Activated B cell treated with CpG ODN at 0.5 μM for 24 hours (primary cell): Measurements from ENCODE around the gene RPL38. TPM values are rescaled to one million over a fixed set of nuclear protein-coding genes. Genes with fewer than 3 reads are reported as not detected.

Source experiments
- ATAC-seq: fragments of 200-7000 bp; cut with Tn5 transposase; one replicate; pipeline ENCODE4 v1.10.0; 2021; ENCODE audit warnings: low read depth, mild to moderate bottlenecking, moderate library complexity
- CTCF ChIA-PET: fragments of 350-600 bp; sonication (Branson Sonifier 250); formaldehyde crosslinking; loops from one replicate; lab custom pipeline; 2021; ENCODE audit warnings: antibody characterized with exemption; lab: Charles Lee
- POLR2A ChIA-PET: fragments of 350-600 bp; sonication (Branson Sonifier 250); formaldehyde crosslinking; loops from one replicate; lab custom pipeline; 2021; ENCODE audit warnings: antibody characterized with exemption; lab: Charles Lee
- DNase-seq: peaks from one replicate; pipeline ENCODE4 v3.0.0; 2022
- H3K27ac Mint-ChIP-seq: one replicate; pipeline ENCODE4 v1.8.0; 2020; ENCODE audit warnings: mixed read lengths
- H3K27me3 Mint-ChIP-seq: one replicate; pipeline ENCODE4 v1.8.0; 2021; ENCODE audit warnings: mixed read lengths
- H3K36me3 Mint-ChIP-seq: one replicate; pipeline ENCODE4 v1.8.0; 2021; ENCODE audit warnings: low read depth, mixed read lengths
- H3K4me1 Mint-ChIP-seq: one replicate; pipeline ENCODE4 v1.8.0; 2021; ENCODE audit warnings: mixed read lengths
- H3K4me3 Mint-ChIP-seq: one replicate; pipeline ENCODE4 v1.8.0; 2020; ENCODE audit warnings: mild to moderate bottlenecking, mixed read lengths
- H3K9me3 Mint-ChIP-seq: one replicate; pipeline ENCODE4 v1.8.0; 2020; ENCODE audit warnings: mixed read lengths
- intact Hi-C: fragments of 100-400 bp; cut with micrococcal nuclease; formaldehyde crosslinking; loops from one replicate; pipeline ENCODE4 v1.15.1; 2024
- total RNA-seq: library from RNA; stranded (reverse); gene quantifications from 2 replicates; pipeline ENCODE4 v1.2.3, GENCODE V29; 2022
- TF ChIP-seq, protein P1 (sequence below): fragments of 200-600 bp; IDR thresholded peaks from one replicate; pipeline ENCODE4 v1.8.0; 2022; ENCODE audit warnings: antibody characterized with exemption, mild to moderate bottlenecking

RPL38 gene
- total RNA-seq, 1 donor from 2014 or later: 1,330 TPM

DNA sequence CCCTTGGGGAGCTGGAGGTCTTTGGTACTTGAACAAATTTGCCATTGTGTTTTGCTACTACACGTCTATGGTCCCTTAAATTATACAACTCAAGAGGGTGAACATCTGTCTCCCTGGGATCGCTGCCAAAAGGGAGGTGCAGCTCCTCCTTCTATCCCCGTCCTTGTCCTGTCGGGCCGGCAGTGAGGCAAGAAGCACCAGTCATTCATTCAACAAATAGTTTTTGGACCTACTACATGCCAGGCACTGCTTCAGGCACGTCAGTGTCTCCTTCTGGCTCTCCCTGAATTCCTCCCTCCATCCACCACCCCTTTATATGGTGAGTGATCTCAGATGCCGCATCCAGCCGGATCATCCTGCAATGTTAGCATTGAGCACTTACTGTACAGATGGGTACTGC is 2.2 kb upstream of the RPL38 start:
- intact Hi-C loops: loop anchor here (5.0 to 10.0 kb wide), 3 partner anchors 556 to 1009 kb away; partner anchors contain the start of genes CDC42EP4, COG1 and SDK2
- ATAC-seq (no peak), DNase-seq (no peak)
- no peaks in the 10 kb centered on the region for H3K9me3 Mint-ChIP-seq
- no peak overlapping the region for H3K27ac Mint-ChIP-seq
- H3K27me3 Mint-ChIP-seq: peaks cover 27% of the 10 kb centered on the region
- ChIA-PET CTCF (no interaction called here), POLR2A (no interaction called here)
- H3K4me1 Mint-ChIP-seq: peaks cover 33% of the 10 kb centered on the region
- H3K4me3 Mint-ChIP-seq: no peak overlapping the region
- TF ChIP-seq, protein P1, sequence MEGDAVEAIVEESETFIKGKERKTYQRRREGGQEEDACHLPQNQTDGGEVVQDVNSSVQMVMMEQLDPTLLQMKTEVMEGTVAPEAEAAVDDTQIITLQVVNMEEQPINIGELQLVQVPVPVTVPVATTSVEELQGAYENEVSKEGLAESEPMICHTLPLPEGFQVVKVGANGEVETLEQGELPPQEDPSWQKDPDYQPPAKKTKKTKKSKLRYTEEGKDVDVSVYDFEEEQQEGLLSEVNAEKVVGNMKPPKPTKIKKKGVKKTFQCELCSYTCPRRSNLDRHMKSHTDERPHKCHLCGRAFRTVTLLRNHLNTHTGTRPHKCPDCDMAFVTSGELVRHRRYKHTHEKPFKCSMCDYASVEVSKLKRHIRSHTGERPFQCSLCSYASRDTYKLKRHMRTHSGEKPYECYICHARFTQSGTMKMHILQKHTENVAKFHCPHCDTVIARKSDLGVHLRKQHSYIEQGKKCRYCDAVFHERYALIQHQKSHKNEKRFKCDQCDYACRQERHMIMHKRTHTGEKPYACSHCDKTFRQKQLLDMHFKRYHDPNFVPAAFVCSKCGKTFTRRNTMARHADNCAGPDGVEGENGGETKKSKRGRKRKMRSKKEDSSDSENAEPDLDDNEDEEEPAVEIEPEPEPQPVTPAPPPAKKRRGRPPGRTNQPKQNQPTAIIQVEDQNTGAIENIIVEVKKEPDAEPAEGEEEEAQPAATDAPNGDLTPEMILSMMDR: no peak
- H3K36me3 Mint-ChIP-seq: peaks cover 20% of the 10 kb centered on the region

GRCh38 chr17:74201948-74202347 is 1.5 kb upstream of the RPL38 start:
- no peak overlapping the region for H3K27ac Mint-ChIP-seq
- H3K4me3 Mint-ChIP-seq: no peak overlapping the region
- POLR2A ChIA-PET: no interaction called here
- CTCF ChIA-PET: no interaction called here
- intact Hi-C loops: loop anchor here (5.0 to 10.0 kb wide), 3 partner anchors 557 to 1010 kb away; partner anchors contain the start of genes CDC42EP4, COG1 and SDK2
- H3K9me3 Mint-ChIP-seq: no peaks in the 10 kb centered on the region
- peaks cover 26% of the 10 kb centered on the region for H3K27me3 Mint-ChIP-seq
- H3K36me3 Mint-ChIP-seq: peaks cover 24% of the 10 kb centered on the region
- DNase-seq: no peak
- ATAC-seq: no peak
- peaks cover 38% of the 10 kb centered on the region for H3K4me1 Mint-ChIP-seq
- TF ChIP-seq, protein P1: no peak

DNA sequence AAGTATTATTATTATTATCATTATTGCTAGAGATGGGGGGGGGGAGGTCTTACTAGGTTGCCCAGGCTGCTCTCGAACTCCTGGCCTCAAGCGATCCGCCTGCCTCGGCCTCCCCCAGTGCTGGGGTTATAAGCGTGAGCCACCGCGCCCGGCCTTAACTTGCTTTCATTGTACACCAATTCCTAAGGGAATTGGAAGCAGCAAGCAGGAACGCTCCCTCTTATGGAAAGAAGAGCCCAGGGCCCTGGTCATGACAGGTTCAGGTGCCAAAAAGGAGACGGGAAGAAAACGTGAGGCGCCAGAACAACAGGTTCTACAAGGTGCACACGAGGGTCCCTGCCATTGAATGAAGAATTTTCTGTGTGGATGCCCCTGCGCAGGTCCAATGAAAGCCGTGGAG is 540 bp upstream of the RPL38 start:
- peak overlapping the region; percentile 100 for H3K4me3 Mint-ChIP-seq
- intact Hi-C loops: loop anchor here (1.0 to 10.0 kb wide), 7 partner anchors 10 to 1011 kb away; partner anchors contain the start of genes CDC42EP4, COG1, SDK2 and TTYH2
- H3K4me1 Mint-ChIP-seq: peaks cover 44% of the 10 kb centered on the region
- no peak overlapping the region for H3K27ac Mint-ChIP-seq
- ATAC-seq (no peak), DNase-seq (no peak)
- peaks cover 34% of the 10 kb centered on the region for H3K36me3 Mint-ChIP-seq
- POLR2A ChIA-PET: interaction anchor here (0.6 to 2.6 kb wide), 6 partner anchors 9 to 432 kb away, joined by 4 to 28 read pairs (median 6); partner anchors contain the start of gene TTYH2
- TF ChIP-seq, protein P1: no peak
- CTCF ChIA-PET: interaction anchor here (0.7 to 2.0 kb wide), 3 partner anchors 10 to 330 kb away, joined by 3 to 5 read pairs (median 3); partner anchors contain the start of gene TTYH2
- H3K9me3 Mint-ChIP-seq: no peaks in the 10 kb centered on the region
- H3K27me3 Mint-ChIP-seq: peaks cover 26% of the 10 kb centered on the region

- DNase-seq (no peak), ATAC-seq (no peak)
- peak overlapping the region; percentile 100 for H3K4me3 Mint-ChIP-seq
- H3K27me3 Mint-ChIP-seq: peaks cover 20% of the 10 kb centered on the region
- H3K9me3 Mint-ChIP-seq: no peaks in the 10 kb centered on the region
- peak overlapping the region; percentile 98 for H3K27ac Mint-ChIP-seq
- ChIA-PET POLR2A (interaction anchor here (0.5 to 2.6 kb wide), 5 partner anchors 9 to 972 kb away, joined by 3 to 28 read pairs (median 5); partner anchors contain the start of gene TTYH2), CTCF (interaction anchor here (2.0 kb wide), 1 partner anchor 9 kb away, joined by 5 read pairs; the partner anchor contains the start of gene TTYH2)
- H3K4me1 Mint-ChIP-seq: peaks cover 42% of the 10 kb centered on the region
- intact Hi-C loops: loop anchor here (5.0 to 10.0 kb wide), 3 partner anchors 560 to 1012 kb away; partner anchors contain the start of genes CDC42EP4, COG1 and SDK2
- H3K36me3 Mint-ChIP-seq: peaks cover 49% of the 10 kb centered on the region
- TF ChIP-seq, protein P1: no peak
These were observed 996 bp downstream of the RPL38 start for GRCh38 chr17:74204474-74204873.

DNA sequence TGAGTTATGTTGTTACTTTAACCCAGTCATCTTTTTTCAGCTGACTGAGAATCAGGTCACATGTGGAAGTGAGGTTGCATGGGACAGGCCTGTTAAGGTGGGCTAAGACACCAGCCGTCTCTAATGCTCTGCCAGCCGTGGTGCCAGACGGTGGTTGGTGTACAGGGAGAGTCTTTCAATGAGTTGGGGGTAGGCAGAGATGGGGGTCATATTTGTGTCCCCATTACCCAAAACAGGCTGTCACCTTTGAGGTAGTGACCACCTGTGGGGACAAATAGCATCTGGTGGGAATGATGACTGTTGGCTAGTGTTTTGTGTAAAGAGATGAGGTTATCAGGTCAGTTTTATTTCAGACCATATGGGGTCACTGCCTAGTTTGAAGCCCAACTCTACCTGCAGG is 1.8 kb downstream of the RPL38 start:
- no peaks in the 10 kb centered on the region for H3K9me3 Mint-ChIP-seq
- POLR2A ChIA-PET: interaction anchor here (0.5 to 2.6 kb wide), 2 partner anchors 8 to 24 kb away, joined by 3 to 28 read pairs; partner anchors contain the start of gene TTYH2
- DNase-seq: no peak
- intact Hi-C loops: loop anchor here (10.0 kb wide), 2 partner anchors 560 to 890 kb away; partner anchors contain the start of genes CDC42EP4 and SDK2
- H3K36me3 Mint-ChIP-seq: peaks cover 57% of the 10 kb centered on the region
- ATAC-seq: no peak
- H3K27me3 Mint-ChIP-seq: peaks cover 12% of the 10 kb centered on the region
- peaks cover 41% of the 10 kb centered on the region for H3K4me1 Mint-ChIP-seq
- TF ChIP-seq, protein P1: no peak
- CTCF ChIA-PET: no interaction called here
- peak overlapping the region; percentile 41 for H3K27ac Mint-ChIP-seq
- peak overlapping the region; percentile 64 for H3K4me3 Mint-ChIP-seq
